HG03378 (cell line): ENCODE data around the gene HYAL3.

Experiments
- ATAC-seq: cut with Tn5 transposase; IDR thresholded peaks from one replicate; pipeline ENCODE4 v1.9.1; 2021; ENCODE audit warnings: mild to moderate bottlenecking, moderate library complexity; ENCODE audit not compliant: unreplicated experiment

The HYAL3 gene, protein sequence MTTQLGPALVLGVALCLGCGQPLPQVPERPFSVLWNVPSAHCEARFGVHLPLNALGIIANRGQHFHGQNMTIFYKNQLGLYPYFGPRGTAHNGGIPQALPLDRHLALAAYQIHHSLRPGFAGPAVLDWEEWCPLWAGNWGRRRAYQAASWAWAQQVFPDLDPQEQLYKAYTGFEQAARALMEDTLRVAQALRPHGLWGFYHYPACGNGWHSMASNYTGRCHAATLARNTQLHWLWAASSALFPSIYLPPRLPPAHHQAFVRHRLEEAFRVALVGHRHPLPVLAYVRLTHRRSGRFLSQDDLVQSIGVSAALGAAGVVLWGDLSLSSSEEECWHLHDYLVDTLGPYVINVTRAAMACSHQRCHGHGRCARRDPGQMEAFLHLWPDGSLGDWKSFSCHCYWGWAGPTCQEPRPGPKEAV

DNA sequence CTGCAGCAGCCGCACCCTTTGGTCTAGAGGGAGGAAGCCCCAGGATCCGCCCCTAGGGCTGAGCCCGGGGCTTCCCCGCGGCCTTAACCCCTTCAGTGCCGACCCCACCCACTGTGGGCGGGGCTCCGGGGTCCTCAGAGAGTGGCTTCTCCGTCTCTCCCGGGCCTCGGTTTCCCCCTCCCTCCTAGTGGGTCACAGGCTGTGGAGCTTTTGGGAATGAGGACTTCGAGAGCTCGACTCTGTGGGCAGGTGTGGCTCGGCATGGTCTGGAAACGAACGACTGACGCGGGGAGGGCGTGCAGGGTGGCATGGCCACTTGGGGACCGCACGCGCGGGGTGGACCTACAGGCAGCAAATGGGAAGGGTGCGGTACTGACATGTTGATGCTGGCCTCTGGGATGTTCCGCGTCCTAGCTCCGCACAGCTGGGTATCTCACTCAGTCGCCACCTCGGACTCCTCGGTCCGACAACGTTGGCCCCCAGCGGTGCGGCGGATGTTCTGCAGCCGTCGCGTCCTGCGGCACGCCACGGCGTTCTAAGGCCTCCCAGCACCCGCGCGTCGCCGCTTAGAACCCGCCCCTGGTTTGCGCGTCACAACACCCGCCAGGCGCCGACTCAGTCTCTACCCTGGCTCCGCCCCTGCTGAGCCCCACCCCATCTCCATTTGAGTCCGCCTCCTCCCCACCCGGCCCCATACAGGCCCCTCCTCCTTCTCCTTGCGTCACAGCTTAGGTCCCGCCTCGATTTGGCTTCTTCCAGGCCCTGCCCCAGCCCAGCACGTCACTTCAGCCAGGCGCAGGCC, at the start of gene HYAL3, which contains the start of gene NAA80:
Gene HYAL3, minus strand, starts transcription at position 570 of the 802 bp plus-strand sequence. CDS start 3,803 bp downstream, outside the sequence.
Gene NAA80, minus strand, starts transcription at position 570 of the 802 bp plus-strand sequence. CDS start 1,942 bp downstream, outside the sequence.
- peak; percentile 72 for ATAC-seq

DNA sequence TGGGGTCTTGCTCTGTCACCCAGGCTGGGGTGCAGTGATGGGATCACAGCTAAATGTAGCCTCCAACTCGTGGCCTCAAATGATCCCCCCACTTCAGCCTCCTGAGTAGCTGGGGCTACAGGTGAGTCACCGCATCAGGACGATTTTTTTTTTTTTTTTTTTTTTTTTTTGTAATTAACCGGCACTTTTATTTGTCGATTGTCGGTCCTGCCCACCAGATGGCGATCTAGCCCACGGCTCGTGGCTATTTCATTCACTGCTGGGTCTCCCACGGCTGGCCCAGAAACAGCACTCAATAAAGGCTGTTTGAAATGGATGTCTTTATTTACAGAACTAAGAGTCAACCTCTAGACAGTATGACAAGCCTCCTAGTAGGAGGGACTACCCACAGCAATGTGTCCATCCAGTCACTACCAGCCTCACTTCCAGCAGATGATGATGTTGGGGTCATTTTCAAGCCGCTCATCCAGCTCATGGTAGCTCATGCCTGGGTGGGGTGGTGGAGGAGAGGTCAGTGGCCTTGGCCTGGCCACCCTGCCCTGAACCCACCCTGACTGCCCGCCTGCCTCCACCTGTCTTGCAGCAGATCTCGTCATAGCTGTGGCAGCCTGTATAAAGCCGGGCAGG, 48.1 kb upstream of the HYAL3 start:
- ATAC-seq, result no peak

DNA sequence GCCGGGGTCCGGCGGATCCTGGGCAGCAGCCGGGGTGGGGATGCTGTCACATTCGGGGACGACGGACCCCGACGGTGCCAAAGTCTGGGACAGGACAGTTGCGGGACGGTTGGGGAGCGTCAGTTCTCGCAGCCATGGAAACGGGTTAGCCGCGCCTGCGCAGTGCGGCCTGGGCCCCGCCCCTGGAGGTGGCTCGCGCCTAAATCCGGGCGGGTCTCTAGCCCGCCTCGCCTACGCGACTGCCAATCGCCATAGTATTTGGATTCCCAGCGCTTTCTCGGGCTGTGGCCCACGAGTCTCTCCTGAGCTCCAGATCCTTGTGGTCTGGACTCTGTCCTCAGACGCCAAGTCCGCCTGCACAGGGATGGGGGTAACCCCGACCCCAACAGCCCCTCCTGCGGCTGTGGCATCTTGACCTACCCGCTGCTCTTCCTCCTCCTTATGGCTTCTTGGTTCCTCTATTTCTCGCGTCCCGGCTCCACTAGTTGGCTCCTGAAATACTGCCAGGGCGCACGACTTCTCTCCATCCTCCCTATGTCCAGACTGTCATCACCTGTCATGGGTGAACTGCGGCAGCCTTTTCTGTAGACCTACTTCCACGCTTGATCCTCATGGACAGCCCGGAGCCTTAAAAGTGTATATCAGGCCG, 46.5 kb upstream of the HYAL3 start, which contains the start of gene ZMYND10:
Gene ZMYND10, minus strand, starts transcription at position 147 of the 649 bp plus-strand sequence. CDS start 153 bp downstream, outside the sequence.
- ATAC-seq, result no peak

DNA sequence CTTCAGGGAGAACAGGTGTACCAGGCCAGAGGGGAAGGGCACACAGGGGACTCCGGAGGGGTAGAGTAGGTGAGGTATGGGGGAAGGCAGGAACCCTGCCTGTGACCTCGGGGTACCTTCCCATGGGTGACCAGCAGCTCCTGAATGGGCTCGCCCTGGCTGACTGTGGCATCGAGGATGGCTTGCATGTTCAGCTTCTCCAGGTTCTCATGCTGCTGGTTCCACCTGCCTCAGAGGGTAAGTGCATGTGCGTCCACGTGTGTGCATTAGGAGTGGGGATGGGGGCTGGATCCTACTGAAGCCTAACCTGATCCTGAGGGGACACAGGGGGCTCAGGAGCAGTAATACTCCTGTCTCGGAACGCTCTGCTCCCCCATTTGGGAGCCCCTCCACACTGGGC, 45.8 kb upstream of the HYAL3 start:
- ATAC-seq, result no peak

DNA sequence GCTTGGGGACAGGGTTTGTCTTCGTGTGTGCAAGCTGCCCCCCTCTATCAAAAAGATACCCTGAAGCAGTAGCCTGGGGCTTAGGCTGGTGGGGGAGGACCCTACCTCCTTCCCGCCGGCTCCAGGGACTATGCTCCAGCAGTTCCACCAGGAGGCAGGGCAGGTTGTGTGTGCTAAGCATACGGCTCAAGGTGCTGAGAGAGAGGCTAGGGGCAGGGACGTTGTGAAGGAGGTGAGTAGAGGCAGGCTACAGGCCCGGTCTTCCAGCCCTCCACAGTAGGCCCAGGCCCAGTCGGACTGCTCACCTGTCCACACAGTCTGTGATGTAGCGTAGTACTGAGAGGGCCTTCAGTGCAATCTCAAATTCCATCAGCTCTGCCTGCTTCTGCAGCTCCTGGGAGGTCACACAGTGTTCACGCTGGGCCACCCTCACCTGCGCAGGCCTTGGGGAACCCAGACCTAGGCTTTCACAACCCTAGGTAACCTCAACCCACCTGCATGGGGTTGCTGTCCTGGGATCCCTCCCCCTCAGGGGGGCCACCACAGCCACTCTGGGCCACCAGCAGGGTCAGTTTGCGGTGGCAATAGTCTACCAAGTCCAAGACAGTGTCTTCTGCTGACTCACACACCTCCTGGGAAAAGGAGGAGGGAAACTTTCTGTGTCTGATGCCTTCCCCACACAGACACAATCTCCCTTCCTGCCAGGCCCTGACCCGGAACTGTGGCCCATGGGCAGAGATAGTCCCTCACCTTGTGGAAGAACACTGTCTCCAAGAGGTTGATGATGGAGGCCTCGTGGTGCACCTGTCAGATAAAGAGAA, 43.8 kb upstream of the HYAL3 start:
- ATAC-seq, result no peak

DNA sequence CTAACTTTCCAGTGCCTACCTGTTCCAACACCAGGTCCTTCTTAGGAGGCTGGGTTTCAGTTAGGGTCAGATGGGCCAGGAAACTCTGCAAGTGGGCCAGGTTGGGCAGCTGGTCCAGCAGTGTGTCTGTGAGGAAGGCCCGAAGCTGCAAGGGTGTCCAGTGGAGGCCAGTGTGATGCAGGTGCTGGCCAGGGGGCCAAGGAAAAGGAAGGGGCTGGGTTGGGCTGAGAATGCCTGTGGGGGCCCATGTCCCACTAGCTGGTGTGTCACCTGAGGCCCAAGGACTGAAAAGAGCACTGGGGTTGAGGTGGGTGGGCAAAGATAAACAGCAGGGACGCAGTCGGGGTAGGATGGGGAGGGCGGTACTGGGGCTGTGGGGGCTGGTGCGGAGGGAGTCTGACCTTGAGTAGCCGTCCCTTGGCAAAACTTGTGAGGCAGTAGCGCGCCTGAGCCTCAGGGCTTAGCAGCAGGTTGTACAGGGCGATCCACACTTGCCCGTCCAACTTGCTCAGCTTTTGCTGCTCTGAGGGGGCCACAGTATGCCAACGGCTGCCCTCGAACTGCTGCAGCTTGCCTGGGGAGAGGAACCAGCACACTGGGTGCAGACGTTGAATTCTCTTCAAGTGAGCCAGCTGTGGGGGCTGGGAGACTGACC, 42.9 kb upstream of the HYAL3 start:
- no peak for ATAC-seq

DNA sequence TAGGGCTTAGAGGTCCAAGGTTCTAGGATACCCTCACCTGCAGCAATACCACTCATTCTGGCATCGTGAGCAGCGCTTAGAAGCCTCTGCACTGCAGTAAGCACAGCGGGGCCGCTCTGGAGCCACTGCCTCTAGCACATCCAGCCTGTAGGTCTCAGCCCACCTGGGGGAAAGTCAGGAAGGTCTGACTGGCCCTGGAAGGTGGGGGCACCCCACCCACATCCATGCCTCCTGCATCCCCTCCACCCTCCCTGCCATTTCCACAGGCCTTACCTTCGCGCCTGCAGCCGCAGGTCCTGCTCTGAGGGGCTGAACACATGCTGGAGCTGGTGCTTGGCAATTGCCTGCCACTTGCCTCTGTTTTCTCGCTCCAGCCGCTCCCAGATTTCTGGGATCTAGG, 42.3 kb upstream of the HYAL3 start:
- ATAC-seq, result no peak

DNA sequence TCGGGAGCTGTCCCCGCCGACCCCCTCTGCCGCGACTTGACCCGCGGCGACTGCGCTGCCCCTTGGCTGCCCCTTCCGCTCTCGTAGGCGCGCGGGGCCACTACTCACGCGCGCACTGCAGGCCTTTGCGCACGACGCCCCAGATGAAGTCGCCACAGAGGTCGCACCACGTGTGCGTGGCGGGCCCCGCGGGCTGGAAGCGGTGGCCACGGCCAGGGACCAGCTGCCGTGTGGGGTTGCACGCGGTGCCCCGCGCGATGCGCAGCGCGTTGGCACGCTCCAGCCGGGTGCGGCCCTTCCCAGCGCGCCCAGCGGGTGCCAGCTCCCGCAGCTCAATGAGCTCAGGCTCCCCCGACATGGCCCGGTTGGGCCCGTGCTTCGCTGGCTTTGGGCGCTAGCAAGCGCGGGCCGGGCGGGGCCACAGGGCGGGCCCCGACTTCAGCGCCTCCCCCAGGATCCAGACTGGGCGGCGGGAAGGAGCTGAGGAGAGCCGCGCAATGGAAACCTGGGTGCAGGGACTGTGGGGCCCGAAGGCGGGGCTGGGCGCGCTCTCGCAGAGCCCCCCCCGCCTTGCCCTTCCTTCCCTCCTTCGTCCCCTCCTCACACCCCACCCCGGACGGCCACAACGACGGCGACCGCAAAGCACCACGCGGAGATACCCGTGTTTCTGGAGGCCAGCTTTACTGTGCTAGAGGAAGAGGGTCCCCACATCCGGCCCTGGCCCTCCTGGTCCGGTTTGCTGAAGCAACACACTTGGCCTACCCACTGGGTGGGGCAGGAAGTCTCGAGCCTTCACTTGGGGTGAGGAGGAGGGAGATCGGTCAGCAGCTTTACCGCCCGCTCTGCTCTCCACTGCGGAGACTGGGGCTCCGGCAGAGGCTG, 41.5 kb upstream of the HYAL3 start, which contains the start of gene RASSF1:
Gene RASSF1, minus strand, starts transcription at position 389 of the 882 bp plus-strand sequence. Its CDS starts 31 bp downstream, at position 358.
- no peak for ATAC-seq

DNA sequence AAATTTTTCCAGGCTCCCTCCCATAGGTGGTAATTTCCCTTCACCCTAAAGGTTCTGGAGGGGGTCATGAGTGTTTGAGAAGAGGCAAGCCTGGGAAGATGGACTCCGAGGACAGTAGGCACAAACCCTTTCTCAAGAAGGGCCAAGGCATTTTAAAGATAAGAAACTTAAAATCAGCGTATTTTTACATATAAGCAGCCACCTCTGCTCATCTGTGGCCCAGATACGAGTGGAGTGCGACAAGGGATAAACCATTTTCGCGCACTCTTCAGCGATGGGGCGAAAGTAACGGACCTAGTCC, 40.9 kb upstream of the HYAL3 start:
- no peak for ATAC-seq

DNA sequence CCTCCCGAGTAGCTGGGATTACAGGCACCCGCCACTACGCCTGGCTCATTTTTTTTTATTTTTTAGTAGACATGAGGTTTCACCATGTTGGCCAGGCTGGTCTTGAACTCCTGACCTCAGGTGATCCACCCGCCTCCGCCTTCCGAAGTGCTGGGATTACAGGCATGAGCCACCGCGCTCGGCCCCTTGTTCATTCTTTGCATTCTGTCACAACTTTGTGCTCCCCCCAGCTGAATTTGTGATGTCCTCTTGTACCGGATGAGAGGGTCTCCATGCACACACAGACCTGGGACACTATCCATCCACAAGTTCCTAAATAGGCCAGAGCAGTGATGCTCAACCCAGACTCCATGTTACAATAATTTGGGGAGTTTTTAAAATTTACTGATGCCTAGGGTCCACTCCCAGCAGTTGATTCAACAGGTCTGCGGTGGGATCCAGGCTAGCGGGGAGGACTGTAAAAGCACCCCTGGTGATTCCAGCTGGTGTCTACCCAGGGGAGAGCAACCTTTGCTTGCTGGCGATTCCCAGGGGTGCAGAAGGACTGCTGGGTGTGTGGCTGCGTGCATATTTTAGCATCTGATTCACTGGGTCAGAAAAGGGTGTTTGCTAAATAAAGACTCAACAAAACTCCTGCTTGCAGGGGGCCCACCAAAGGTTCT, 40.4 kb upstream of the HYAL3 start:
- no peak for ATAC-seq

DNA sequence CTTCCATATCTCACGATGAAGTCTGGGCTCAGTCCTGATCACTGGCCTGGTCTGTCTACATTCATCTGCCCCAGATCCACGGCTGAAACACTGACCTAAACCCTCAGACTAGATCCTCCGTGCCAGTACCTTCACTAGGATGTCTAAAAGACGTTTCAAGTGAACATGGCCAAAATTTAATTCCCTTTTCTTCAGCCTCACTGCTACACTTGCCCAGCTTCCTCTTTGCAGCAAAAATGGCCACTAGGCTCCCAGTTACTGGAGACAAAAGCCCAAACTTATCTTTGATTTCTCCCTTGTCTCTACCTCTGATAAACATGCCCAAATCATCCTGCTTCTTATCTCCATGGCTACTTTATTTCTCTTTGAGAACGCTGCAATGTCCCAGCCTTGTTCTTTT, 39.8 kb upstream of the HYAL3 start:
- ATAC-seq, result no peak

DNA sequence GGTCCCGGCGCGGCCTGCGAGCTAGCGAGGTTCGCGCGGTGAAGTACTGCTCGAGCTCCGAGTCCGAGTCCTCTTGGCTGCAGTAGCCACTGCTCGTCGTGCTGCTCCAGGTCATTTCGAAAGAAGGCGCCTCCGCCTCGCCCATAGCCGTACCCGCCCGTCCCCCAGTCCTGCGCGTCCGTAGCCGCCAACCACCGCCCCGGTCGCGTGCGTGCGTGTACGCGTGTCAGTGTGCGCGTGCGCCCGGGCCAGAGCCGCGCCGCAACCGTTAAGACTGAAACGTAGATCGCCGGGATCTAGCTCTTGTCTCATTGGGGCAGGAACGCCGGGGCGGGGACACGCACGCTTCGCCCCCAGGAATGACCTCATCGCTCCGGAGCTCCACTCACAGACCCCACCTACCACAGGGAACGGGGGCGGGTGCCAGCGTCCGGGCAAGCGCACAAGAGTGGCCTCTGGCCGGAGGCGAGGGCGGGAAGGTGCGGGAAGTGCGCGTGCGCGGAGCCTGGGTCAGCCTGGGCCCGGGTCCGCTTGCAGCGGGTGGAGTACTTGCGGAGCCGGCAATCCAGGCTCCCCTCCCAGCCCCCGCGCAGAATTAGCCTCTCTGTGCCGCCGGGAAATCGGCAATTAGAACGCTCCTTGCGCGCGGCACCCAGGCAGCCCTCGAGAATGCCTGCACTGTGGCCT, 38.1 kb upstream of the HYAL3 start:
- ATAC-seq, result peak; percentile 72

DNA sequence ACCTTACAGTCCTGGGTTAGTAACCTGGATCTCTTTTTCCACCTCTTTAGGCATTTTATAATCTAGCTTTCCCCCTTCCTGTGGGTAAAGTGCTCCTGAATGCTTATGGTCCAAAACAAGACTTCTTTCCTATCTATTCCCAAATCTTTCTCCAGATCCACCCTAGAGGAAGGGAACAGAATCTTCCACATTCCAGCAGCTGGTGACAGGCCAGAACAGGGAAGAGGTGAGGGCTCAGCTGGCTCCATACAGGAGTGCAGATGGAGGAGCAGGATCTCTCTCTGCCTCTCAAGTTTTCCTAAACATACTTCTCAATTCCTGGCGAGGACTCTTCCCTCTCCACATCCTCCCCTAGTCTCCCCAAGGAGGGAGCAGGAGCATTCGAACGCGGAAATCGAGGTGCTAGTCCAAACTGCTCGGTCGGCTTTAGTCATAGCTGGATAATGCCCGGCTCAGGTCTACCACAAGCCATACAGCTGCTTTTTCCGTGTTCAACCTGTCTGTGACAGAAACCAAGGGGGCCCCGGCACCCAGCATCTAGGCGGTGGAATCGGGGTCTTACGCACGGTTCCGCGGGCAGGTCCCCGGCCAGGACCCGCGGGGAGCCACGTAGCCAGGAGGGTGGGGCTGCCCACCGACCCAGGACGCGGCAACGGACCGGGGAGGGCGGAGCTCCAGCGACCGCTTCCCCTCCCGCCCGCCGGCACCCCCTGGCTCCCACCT, 37.4 kb upstream of the HYAL3 start:
- peak; percentile 15 for ATAC-seq

DNA sequence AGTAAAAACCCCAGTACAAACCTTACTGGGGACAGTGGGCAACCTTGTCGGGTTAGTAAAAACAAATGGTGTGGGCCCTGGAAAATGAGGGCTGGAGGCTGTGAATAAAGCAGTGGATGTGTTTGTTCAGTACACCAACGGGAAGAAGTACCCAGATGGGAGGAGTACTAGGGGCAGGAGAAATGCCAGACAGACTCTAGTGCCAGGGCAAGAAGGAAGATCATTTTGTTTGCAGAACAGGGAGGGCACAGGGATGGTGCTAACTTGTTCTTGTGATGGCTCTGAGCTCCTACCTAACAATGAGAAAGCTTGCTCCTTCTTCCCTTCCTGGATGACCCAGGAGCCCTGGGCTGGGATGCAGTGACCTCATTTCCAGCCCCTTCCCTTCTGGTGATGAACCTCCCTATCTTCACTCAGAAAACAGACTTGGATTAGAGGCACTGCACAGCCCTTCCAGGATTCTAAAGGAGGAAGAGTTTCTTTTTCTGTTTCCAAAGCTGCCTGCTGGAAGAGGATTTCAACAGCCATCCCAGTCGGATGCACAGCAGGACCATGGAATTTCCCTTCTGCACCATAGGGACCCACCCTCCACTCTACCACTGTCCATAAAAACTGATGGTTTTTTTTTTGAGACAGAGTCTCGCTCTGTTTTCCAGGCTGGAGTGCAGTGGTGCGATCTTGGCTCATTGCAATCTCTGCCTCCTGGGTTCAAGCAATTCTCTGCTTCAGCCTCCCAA, 35.3 kb upstream of the HYAL3 start:
- no peak for ATAC-seq

DNA sequence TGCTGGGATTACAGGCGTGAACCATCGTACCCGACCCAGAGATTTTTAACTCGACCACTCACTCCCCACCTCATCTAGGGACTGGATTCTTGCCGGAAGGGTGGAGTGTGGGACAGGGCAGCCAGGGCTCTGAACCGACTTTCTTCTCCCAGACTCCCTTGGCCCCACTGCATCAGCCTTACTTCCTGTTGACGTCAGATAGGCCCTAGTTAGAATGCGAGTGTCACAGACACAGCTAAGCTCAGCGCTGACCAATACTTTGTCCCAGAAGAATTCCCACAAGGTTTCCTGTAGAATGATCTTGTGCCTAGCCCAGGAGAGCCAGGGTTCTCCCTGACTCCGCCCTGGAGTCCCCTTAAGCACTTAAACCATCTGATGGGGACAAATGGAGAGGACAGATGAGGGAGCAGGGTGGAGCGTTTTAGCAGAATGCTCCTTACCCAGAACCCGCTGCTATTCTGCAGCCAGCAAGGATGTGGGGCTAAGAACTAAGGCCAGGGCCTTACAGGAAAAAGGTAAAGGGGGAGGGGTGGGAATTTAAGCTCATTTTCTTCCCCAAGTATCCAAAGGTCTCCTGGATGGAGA, 34.6 kb upstream of the HYAL3 start:
- ATAC-seq, result no peak
